Memory B cell (primary cell): ENCODE data around the gene EXT2.

Experiments used
- ATAC-seq: fragments of 150-1000 bp; cut with Tn5 transposase; 2 replicates; pipeline ENCODE4 v1.10.0; 2021; ENCODE audit warnings: low read depth, mild to moderate bottlenecking, moderate library complexity
- DNase-seq, 2 donors: peaks; one replicate each; pipeline ENCODE4 v3.0.0; 2022; ENCODE audit warnings: low spot score in 2 of 2
- H3K27ac Mint-ChIP-seq: one replicate; pipeline ENCODE4 v1.8.0; 2022; ENCODE audit warnings: mild to moderate bottlenecking, moderate library complexity, mixed read lengths
- H3K27me3 Mint-ChIP-seq: one replicate; pipeline ENCODE4 v1.8.0; 2022; ENCODE audit warnings: mixed read lengths
- H3K36me3 Mint-ChIP-seq: one replicate; pipeline ENCODE4 v1.8.0; 2022; ENCODE audit warnings: mild to moderate bottlenecking, mixed read lengths
- H3K4me1 Mint-ChIP-seq: one replicate; pipeline ENCODE4 v1.8.0; 2022; ENCODE audit warnings: mixed read lengths
- H3K4me3 Mint-ChIP-seq: one replicate; pipeline ENCODE4 v1.8.0; 2022; ENCODE audit warnings: mild to moderate bottlenecking, moderate library complexity, mixed read lengths
- H3K9me3 Mint-ChIP-seq: one replicate; pipeline ENCODE4 v1.8.0; 2022; ENCODE audit warnings: mixed read lengths

EXT2 gene

DNA sequence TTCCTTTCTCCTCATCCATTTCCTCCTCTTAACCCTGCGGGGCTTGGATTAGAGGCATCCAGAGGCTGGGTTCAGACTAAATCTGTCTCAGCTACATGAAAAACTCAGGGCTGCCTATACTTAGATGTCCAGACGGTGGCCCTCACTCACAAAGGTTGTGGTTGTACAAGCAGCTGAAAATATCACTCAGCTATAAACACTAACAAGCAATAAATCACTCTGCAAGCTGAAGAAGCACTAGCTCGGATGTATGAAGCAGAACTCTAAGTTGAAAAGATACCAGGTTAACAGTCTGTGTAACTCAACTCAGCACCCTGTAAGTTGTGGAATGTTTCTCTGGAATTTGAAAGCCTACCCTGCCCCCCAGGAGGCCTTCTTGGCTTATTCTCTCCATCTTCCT, 82.9 kb downstream of the EXT2 start:
- Mint-ChIP-seq H3K4me3 (no peak overlapping the region), H3K36me3 (peaks cover 25% of the 10 kb centered on the region), H3K27ac (no peak overlapping the region), H3K9me3 (no peaks in the 10 kb centered on the region), H3K4me1 (peaks cover 3% of the 10 kb centered on the region), H3K27me3 (no peaks in the 10 kb centered on the region)
- ATAC-seq (no peak), DNase-seq (no peak)

DNA sequence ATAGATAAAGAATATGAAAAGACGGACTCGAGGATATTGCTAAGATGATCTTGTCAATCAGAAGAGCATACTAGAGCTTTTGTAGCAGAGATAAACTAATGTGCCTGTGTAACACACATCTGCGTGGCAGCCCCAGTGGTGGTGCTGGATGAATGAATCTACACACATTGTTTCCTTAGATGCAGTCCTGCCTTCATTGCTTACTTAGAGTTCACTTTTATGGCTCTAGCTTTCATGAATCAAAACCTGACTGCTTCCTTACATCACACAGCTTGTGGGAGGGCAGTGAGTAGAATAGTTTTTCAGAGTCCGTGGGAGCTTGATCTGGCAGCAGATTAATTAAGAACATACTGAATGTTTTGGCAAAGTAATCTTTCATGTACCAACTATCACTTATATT, 83.7 kb downstream of the EXT2 start:
- DNase-seq, result no peak
- Mint-ChIP-seq H3K27ac (no peak overlapping the region), H3K27me3 (no peaks in the 10 kb centered on the region), H3K9me3 (no peaks in the 10 kb centered on the region), H3K36me3 (peaks cover 30% of the 10 kb centered on the region), H3K4me3 (no peak overlapping the region), H3K4me1 (peaks cover 3% of the 10 kb centered on the region)
- no peak for ATAC-seq

DNA sequence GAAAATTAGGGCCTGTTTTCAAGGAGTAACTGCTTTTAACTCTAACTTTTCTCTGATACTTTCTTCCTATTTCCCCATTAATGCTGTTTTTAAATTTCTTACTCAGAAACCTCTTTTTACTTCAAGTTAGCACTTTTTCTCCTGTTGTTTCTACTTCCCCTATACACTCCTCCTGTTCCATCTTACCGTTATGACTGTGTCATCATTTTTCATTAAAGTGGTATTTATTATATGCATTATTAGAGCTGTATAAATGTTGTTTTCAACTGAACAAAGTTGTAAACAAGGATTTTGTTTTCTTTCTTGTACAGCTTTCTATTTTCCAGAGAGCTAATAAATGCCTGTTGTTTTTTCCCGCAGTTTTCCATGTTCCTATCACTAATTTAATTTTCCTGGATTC, 84.6 kb downstream of the EXT2 start:
- Mint-ChIP-seq H3K4me1 (no peaks in the 10 kb centered on the region), H3K4me3 (no peak overlapping the region), H3K36me3 (peaks cover 26% of the 10 kb centered on the region), H3K27ac (no peak overlapping the region), H3K9me3 (no peaks in the 10 kb centered on the region), H3K27me3 (no peaks in the 10 kb centered on the region)
- no peak for ATAC-seq
- no peak for DNase-seq

DNA sequence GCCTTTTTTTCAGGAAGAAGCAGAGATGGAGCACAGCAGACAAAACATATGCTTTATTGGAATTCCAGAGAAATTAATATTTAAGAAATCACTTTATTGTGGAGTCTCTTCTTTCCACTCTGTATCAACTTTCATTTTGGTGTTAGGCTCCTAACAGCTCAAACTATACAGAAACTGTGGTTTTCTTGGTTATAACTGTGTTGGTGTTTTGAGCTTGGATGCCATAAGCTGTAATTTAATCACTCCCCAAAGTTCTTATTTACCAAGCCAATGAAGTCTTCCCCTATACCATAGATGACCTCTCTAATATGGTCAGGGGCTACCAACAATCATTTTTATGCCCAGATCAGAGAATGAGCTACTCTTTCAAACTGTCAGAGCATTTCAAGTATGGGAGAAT, 90.0 kb downstream of the EXT2 start:
- DNase-seq (no peak), ATAC-seq (no peak)
- H3K4me1 Mint-ChIP-seq, result no peaks in the 10 kb centered on the region
- H3K4me3 Mint-ChIP-seq, result no peak overlapping the region
- H3K36me3 Mint-ChIP-seq, result peaks cover 48% of the 10 kb centered on the region
- H3K9me3 Mint-ChIP-seq, result peaks cover 10% of the 10 kb centered on the region
- H3K27me3 Mint-ChIP-seq, result no peaks in the 10 kb centered on the region
- H3K27ac Mint-ChIP-seq, result no peak overlapping the region

DNA sequence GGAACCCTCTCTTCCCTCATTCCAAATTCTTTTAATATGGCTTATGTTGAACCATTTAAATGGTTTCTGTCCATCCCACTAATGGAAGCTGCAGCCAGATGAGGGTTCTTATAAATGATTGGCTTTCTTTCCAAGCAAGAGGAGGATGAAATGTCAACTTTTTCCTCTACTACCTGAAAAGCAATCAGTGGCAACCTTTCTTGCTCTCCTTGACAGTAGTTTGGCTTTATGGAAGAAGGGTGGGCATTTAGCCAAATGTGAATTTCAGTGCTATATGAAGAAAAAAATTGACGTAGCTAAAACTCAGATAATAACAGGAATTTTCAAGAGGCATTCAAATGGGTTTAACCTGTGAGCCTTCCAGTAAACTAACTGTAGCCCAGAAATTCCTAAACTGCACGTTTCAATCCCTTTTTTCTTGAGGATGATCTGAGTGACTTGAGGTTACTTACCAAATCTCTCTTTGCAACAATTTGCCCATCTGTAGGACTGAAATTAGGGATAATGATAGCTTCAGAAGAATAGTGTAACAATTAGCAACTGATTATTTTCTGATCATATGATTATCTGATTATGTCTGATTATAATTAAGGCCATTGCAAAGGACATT, 90.9 kb downstream of the EXT2 start:
- Mint-ChIP-seq H3K36me3 (peaks cover 41% of the 10 kb centered on the region), H3K27ac (no peak overlapping the region), H3K9me3 (peaks cover 10% of the 10 kb centered on the region), H3K4me3 (no peak overlapping the region), H3K27me3 (no peaks in the 10 kb centered on the region), H3K4me1 (no peaks in the 10 kb centered on the region)
- no peak for ATAC-seq
- DNase-seq, result no peak

DNA sequence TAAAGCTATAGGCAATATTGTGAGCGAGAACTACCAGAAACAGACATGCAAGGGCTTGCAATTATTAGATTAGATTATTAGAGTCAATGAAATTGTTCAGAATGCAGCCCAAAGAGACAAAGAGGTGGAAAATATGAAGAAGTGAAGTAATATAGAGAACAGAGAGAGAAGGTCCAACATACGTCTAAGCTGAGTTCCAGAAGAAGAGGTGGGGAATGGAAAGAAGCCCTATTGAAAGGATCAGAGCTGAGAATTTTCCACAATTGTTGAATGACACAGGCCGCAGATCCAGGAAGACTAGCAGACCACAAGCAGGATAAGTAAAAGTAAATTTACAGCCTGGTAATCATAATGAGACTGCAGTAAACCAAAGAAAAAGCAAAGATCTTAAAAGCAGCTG, 93.2 kb downstream of the EXT2 start:
- H3K27ac Mint-ChIP-seq, result no peak overlapping the region
- peaks cover 46% of the 10 kb centered on the region for H3K36me3 Mint-ChIP-seq
- no peaks in the 10 kb centered on the region for H3K27me3 Mint-ChIP-seq
- DNase-seq (no peak), ATAC-seq (no peak)
- H3K4me3 Mint-ChIP-seq, result no peak overlapping the region
- peaks cover 10% of the 10 kb centered on the region for H3K9me3 Mint-ChIP-seq
- H3K4me1 Mint-ChIP-seq, result no peaks in the 10 kb centered on the region

DNA sequence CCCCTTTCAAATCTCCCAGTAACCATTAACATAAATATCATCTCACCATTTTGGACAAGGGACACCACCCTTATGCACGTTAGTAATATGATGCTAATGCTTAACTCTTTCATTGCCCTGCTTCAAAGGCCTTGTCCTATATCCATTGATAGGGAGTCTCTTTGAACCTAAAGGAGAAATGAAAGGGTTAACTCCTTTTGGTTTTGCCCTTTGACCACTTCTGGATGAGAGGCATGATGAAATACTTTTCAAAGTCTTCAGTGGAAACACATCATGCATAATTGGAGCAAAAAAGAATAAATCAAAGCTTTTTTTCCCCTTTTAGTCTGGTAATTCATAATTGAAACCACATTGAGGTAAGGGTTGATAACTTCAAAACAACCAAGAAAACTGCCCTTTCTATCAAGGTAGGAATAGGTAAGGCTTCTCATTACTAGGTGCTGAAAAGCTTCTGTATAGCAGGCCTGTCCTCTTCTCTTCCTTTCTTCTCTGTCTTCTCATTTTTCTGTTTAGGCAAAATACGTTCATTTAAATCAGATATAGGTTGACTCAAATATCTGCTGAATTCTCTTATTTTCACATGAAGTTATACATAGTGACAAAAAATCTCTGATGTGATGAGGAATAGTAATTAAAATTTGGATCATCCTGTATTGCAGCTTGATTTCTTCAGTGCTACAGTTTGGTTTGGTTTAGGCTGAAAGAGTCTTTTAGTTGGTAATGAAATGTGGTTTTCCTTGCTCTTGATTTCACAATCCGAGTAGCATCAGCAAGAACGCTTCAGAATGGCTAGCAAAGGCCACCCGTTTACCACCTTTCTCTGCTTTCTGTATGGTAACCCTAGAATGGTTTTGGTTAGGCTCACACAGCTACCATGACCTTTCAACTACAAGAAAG, 94.8 kb downstream of the EXT2 start:
- Mint-ChIP-seq H3K36me3 (peaks cover 51% of the 10 kb centered on the region), H3K27me3 (no peaks in the 10 kb centered on the region), H3K27ac (no peak overlapping the region), H3K4me1 (no peaks in the 10 kb centered on the region), H3K4me3 (no peak overlapping the region), H3K9me3 (peaks cover 10% of the 10 kb centered on the region)
- DNase-seq (no peak), ATAC-seq (no peak)

DNA sequence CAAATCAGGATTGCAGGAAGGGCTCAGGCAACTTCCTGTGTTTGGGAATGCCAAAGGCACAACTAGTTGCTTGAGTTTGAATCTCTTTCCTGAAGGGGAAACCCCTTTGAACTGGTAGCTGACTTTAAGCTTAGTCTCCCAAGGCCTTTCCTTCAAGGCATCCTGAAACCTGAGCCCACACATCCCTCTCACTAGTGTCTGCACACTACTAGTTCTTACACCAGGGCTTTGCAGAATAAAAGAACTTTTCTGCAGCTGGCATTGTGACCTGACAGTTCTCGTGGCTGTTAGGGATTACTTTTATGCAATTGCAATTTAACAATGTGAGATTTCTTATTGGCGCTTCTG, 95.4 kb downstream of the EXT2 start:
- DNase-seq, result no peak
- no peak overlapping the region for H3K4me3 Mint-ChIP-seq
- H3K4me1 Mint-ChIP-seq, result no peaks in the 10 kb centered on the region
- H3K27ac Mint-ChIP-seq, result no peak overlapping the region
- H3K27me3 Mint-ChIP-seq, result no peaks in the 10 kb centered on the region
- peaks cover 10% of the 10 kb centered on the region for H3K9me3 Mint-ChIP-seq
- ATAC-seq, result no peak
- H3K36me3 Mint-ChIP-seq, result peaks cover 50% of the 10 kb centered on the region

DNA sequence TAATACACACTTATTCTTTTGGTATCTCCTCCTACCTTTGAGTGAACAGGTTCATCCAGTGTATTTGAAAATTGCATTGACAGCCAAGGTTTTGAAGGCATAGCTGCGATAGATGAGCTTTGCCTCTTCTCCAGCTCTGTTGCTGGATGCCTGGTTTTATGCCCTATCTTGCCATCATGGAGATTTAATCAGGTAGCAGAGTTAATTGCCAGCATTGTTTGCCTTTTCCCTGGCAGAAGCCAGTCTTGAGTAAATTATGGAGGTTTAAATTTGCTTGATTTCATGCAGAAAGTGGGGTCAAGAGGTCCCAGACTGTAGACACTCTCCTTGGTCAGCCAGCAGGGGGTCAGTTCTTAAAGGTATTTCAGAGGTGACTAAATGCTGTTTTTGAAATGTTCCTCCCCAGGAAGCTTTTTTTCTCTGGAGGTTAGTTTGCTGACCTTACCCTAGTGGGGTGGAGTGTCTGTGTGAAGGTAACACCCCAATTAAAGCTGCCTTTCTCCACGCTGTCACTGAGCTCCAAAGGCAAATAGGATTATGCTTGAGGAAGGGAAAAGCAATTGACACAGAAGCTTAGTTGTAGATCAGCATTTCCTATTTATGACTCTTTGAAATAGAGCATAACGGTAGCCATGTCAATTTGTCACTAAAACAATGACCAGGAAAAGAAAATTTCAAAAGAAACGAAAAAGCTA, 96.0 kb downstream of the EXT2 start:
- DNase-seq, result no peak
- H3K36me3 Mint-ChIP-seq, result peaks cover 54% of the 10 kb centered on the region
- H3K9me3 Mint-ChIP-seq, result peaks cover 10% of the 10 kb centered on the region
- ATAC-seq, result no peak
- no peak overlapping the region for H3K27ac Mint-ChIP-seq
- no peaks in the 10 kb centered on the region for H3K4me1 Mint-ChIP-seq
- no peak overlapping the region for H3K4me3 Mint-ChIP-seq
- H3K27me3 Mint-ChIP-seq, result no peaks in the 10 kb centered on the region

DNA sequence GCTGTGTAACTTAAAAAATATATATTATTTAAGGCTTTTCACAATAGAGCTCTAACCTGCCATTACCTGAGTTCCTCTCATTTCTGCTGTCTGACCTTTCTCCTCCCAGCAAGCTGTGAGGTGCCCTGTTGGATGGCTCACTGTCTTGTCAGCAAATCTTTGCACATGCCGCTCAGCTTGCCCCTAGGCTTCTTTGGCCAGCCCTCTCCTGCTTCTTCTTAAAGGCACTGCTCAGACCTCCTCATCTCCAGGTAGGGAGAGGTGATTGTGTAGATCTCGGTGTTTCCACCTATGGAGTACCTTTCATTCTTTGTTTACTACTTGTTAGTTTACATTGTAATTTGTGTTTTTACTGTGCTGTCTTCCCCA, 96.5 kb downstream of the EXT2 start:
- Mint-ChIP-seq H3K27me3 (no peaks in the 10 kb centered on the region), H3K4me1 (no peaks in the 10 kb centered on the region), H3K36me3 (peaks cover 58% of the 10 kb centered on the region), H3K4me3 (no peak overlapping the region), H3K27ac (no peak overlapping the region), H3K9me3 (peaks cover 12% of the 10 kb centered on the region)
- DNase-seq, result no peak
- no peak for ATAC-seq

DNA sequence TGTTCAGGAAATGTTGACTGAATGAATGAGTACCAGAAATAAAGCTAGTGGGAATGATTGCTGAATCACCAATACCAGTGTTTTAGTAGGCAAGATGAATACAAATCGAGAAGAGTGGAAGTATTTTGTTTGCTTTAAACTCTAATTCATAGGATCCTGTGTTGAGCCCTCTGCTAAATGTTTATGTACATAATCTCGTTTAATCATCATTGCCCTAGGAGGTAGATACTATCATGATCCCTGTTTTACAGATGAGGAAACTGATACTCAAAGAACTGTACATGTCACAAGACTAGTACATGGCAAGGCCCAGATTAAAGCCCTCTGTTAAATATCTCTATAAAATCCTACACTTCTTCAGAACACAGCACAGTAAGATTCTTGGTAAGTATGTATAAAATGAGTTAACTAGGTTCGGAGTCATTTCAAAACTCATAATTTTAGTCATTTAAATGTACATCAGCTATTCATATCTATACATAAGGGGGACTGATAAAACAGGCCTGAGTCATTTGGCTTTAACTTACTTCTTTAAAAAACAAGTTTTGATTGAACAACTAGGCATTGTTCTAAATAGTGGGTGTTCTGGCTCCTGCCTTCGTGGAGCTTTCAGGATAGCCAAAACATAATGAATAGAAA, 97.1 kb downstream of the EXT2 start:
- Mint-ChIP-seq H3K9me3 (peaks cover 8% of the 10 kb centered on the region), H3K27me3 (no peaks in the 10 kb centered on the region), H3K4me1 (no peaks in the 10 kb centered on the region), H3K36me3 (peaks cover 56% of the 10 kb centered on the region), H3K4me3 (no peak overlapping the region), H3K27ac (no peak overlapping the region)
- ATAC-seq (no peak), DNase-seq (no peak)

DNA sequence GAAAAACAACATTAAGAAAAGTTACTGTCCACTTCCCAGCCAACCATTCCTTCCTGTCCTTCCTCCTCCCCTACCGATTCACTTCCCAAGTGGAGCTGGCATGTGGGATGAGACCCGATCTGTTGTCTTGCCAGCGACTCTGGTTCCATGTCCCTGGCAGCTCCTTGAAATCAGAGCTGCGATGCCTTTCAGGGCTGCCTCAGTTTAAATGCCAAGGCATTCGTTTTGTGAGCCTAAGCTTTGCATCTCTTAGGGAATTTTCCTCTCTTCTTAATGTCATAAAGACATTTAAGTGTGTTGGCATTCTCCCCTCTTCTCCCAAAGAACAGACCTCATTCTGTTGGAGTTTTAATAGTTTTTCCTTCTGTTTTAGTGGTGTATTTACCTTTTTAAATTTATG, 98.4 kb downstream of the EXT2 start:
- ATAC-seq, result no peak
- H3K27ac Mint-ChIP-seq, result no peak overlapping the region
- H3K9me3 Mint-ChIP-seq, result peaks cover 4% of the 10 kb centered on the region
- H3K27me3 Mint-ChIP-seq, result no peaks in the 10 kb centered on the region
- peaks cover 51% of the 10 kb centered on the region for H3K36me3 Mint-ChIP-seq
- H3K4me3 Mint-ChIP-seq, result no peak overlapping the region
- H3K4me1 Mint-ChIP-seq, result no peaks in the 10 kb centered on the region
- DNase-seq, result no peak

DNA sequence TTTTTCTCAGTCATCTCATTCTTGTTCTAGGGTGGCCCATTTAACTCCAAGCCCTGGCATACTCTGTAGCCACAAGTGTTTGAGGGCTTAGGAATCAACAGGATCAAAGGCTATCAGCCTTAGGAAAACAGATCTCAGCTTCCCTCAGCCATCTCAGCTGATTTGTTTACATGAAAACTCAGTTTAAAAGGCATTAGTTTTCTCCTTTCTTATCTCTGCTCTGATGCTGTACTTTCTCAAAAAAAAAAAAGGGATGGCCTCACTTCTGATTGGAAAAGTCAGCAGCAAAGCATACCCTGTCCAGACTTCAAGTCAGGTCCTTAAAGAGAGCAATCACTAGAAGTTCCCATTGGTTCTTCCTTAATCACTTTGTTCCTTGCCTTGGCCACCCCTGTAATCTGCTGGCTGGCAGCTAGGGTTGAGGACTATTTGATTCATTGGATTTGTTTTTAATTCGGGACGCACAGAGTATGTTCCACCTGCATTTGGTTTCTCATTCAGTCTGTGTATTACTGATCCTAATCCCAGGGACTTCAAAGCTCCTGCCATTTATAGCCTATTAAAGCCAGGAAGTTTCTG, 102.8 kb downstream of the EXT2 start:
- peaks cover 46% of the 10 kb centered on the region for H3K36me3 Mint-ChIP-seq
- H3K4me3 Mint-ChIP-seq, result no peak overlapping the region
- H3K4me1 Mint-ChIP-seq, result no peaks in the 10 kb centered on the region
- H3K27ac Mint-ChIP-seq, result no peak overlapping the region
- H3K27me3 Mint-ChIP-seq, result no peaks in the 10 kb centered on the region
- ATAC-seq (no peak), DNase-seq (no peak)
- H3K9me3 Mint-ChIP-seq, result peaks cover 1% of the 10 kb centered on the region

DNA sequence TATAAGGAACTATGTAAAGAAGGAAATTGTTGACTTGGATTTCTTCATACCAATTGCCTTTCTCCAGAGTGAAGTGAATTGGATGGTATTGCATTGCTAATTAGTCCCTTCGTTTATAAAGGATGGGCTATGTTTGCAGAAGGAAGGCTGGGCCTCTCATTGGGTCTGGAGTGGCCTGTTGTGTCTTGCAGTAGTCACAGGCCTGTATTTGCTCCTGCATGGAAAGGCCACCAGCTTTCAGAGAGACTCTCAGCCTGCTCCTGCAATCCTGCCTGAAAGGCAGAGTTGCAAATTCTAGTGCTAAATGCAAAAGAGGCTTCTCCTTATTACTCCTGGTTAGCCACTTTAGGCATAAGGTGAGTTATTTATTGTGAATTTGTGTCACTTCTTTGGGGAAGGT, 103.8 kb downstream of the EXT2 start:
- DNase-seq (no peak), ATAC-seq (no peak)
- H3K4me3 Mint-ChIP-seq, result no peak overlapping the region
- H3K4me1 Mint-ChIP-seq, result no peaks in the 10 kb centered on the region
- no peak overlapping the region for H3K27ac Mint-ChIP-seq
- no peaks in the 10 kb centered on the region for H3K27me3 Mint-ChIP-seq
- peaks cover 39% of the 10 kb centered on the region for H3K36me3 Mint-ChIP-seq
- peaks cover 1% of the 10 kb centered on the region for H3K9me3 Mint-ChIP-seq
